HFFc6 (cell line): ENCODE results near the gene TKTL1. TPM values are rescaled to one million over a fixed set of nuclear protein-coding genes. Genes with fewer than 3 reads are reported as not detected.

Experiments
- DNase-seq: peaks from one replicate; pipeline ENCODE4 v3.0.0-alpha.2; 2018
- H3K27ac Mint-ChIP-seq: 2 replicates; pipeline ENCODE4 v1.8.0; 2020; ENCODE audit warnings: mild to moderate bottlenecking, mixed read lengths
- H3K27me3 Mint-ChIP-seq: 2 replicates; pipeline ENCODE4 v1.8.0; 2021; ENCODE audit warnings: mild to moderate bottlenecking, moderate library complexity, mixed read lengths; ENCODE audit not compliant: insufficient read depth
- H3K36me3 Mint-ChIP-seq: 2 replicates; pipeline ENCODE4 v1.8.0; 2021; ENCODE audit warnings: low read depth, mixed read lengths
- H3K4me1 Mint-ChIP-seq: 2 replicates; pipeline ENCODE4 v1.8.0; 2020; ENCODE audit warnings: low read depth, mixed read lengths
- H3K4me3 Mint-ChIP-seq: 2 replicates; pipeline ENCODE4 v1.8.0; 2020; ENCODE audit warnings: mild to moderate bottlenecking, moderate library complexity, mixed read lengths
- H3K9me3 Mint-ChIP-seq: 2 replicates; pipeline ENCODE4 v1.8.0; 2020; ENCODE audit warnings: mild to moderate bottlenecking, mixed read lengths
- CTCF ChIP-seq: fragments of 200-600 bp; sonication (generic); IDR thresholded peaks from 2 replicates; pipeline ENCODE4 v1.5.0; 2021; ENCODE audit warnings: antibody characterized with exemption, mild to moderate bottlenecking
- total RNA-seq, 6 experiments: library from RNA; stranded (reverse); fragmentation: NEBNext Ultra II Directional; extraction: Animal tissue kit (Norgen Biotek cat#: 25700); gene quantifications; 2 replicates in 1 of 6; 3 replicates in 5 of 6; pipeline ENCODE4 v1.2.3, GENCODE V29; 2021

TKTL1 gene
- total RNA-seq, 6 experiments from 2014 or later = not detected

- Mint-ChIP-seq H3K4me3 (no peak overlapping the region; the same call in 1 of the 2 replicates), H3K9me3 (no peaks in the 10 kb centered on the region), H3K4me1 (peaks cover 5% of the 10 kb centered on the region; the same call in 1 of the 2 replicates), H3K27me3 (peaks cover 11% of the 10 kb centered on the region), H3K36me3 (peaks cover 11% of the 10 kb centered on the region), H3K27ac (no peak overlapping the region; the same call in 1 of the 2 replicates)
- no peak for TF ChIP-seq CTCF
- no peak for DNase-seq
These were observed 69.5 kb downstream of the TKTL1 start for GRCh38 chrX:154365052-154365600.

GRCh38 chrX:154365997-154366665 is 70.5 kb downstream of the TKTL1 start:
- Mint-ChIP-seq H3K27me3 (peaks cover 15% of the 10 kb centered on the region), H3K9me3 (0 out of 2 replicates have a peak, but pooled peaks cover 4% of the 10 kb centered on the region), H3K36me3 (peaks cover 12% of the 10 kb centered on the region), H3K27ac (no peak overlapping the region; the same call in 1 of the 2 replicates), H3K4me1 (peaks cover 5% of the 10 kb centered on the region; the same call in 1 of the 2 replicates), H3K4me3 (0 out of 2 replicates have a peak overlapping the region, but pooled peaks have one; percentile 28)
- DNase-seq = no peak
- TF ChIP-seq CTCF = no peak

- H3K4me3 Mint-ChIP-seq = 0 out of 2 replicates have a peak overlapping the region, but pooled peaks have one; percentile 28
- no peak for TF ChIP-seq CTCF
- H3K36me3 Mint-ChIP-seq = peaks cover 12% of the 10 kb centered on the region
- H3K27ac Mint-ChIP-seq = peak overlapping the region; percentile 33
- no peak for DNase-seq
- H3K27me3 Mint-ChIP-seq = peaks cover 11% of the 10 kb centered on the region
- H3K9me3 Mint-ChIP-seq = 0 out of 2 replicates have a peak, but pooled peaks cover 4% of the 10 kb centered on the region
- H3K4me1 Mint-ChIP-seq = peaks cover 5% of the 10 kb centered on the region; the same call in 1 of the 2 replicates
These were observed 71.1 kb downstream of the TKTL1 start for GRCh38 chrX:154366666-154367055.

- DNase-seq = no peak
- no peak for TF ChIP-seq CTCF
- peaks cover 8% of the 10 kb centered on the region for H3K4me1 Mint-ChIP-seq
- H3K27me3 Mint-ChIP-seq = peaks cover 13% of the 10 kb centered on the region
- H3K36me3 Mint-ChIP-seq = peaks cover 11% of the 10 kb centered on the region
- H3K4me3 Mint-ChIP-seq = peak overlapping the region; percentile 95
- H3K27ac Mint-ChIP-seq = peak overlapping the region; percentile 85
- H3K9me3 Mint-ChIP-seq = 0 out of 2 replicates have a peak, but pooled peaks cover 4% of the 10 kb centered on the region
These were observed 72.1 kb downstream of the TKTL1 start for GRCh38 chrX:154367474-154368308.

GRCh38 chrX:154368630-154369448 is 73.2 kb downstream of the TKTL1 start:
- DNase-seq = peak; percentile 91
- H3K36me3 Mint-ChIP-seq = peaks cover 8% of the 10 kb centered on the region
- no peak for TF ChIP-seq CTCF

More at GRCh38 chrX:154368630-154369448, 73.2 kb downstream of the TKTL1 start:
- peaks cover 6% of the 10 kb centered on the region; the same call in 1 of the 2 replicates for H3K4me1 Mint-ChIP-seq
- peaks cover 13% of the 10 kb centered on the region for H3K27me3 Mint-ChIP-seq
- H3K27ac Mint-ChIP-seq = peak overlapping the region; percentile 85
- peak overlapping the region; percentile 95 for H3K4me3 Mint-ChIP-seq
- 0 out of 2 replicates have a peak, but pooled peaks cover 4% of the 10 kb centered on the region for H3K9me3 Mint-ChIP-seq
